ENCODE results near the gene MPHOSPH10. TPM values are rescaled to one million over a fixed set of nuclear protein-coding genes. Genes with fewer than 3 reads are reported as not detected.
A peak's percentile ranks its signal among the peaks of the same experiment; 100 is the strongest.

MPHOSPH10 gene
- total RNA-seq, 4 donors from 2014 or later, result 18.9 to 33.0 (median 29.8) TPM

DNA sequence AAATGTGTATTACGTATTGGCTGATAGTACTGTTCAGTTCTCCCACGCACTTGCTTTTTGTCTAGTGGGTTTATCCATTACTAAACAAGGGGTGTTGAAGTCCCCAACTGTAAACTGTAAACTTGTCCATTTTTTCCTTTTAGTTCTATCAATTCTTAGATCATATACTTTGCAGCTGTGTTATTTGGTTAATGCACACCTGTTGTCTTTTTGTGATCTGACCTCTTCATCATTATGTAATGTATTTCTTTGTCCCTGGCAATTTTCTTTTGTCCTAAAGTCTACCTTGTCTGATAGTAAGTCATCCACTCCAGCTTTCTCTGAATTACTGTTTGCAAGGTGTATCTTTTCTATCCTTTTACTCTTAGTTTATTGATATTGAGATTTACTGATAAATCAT is 22.3 kb upstream of the MPHOSPH10 start:
- Histone ChIP-seq H3K4me1 (peaks cover 4 to 13% (median 5%) of the 10 kb centered on the region in 3 donors), H3K27ac (no peak overlapping the region), H3K27me3 (no peaks in the 10 kb centered on the region), H3K4me3 (no peak overlapping the region), H3K36me3 (peaks cover 0 to 49% (median 0%) of the 10 kb centered on the region in 3 donors), H3K9me3 (no peaks in the 10 kb centered on the region)
- WGBS, 2 donors, result 94 to 100% methylated on average over 2 of the region's 2 CpGs
- no peak for TF ChIP-seq POLR2A (IDR thresholded peaks at IDR 0.05)
- TF ChIP-seq, protein P1, sequence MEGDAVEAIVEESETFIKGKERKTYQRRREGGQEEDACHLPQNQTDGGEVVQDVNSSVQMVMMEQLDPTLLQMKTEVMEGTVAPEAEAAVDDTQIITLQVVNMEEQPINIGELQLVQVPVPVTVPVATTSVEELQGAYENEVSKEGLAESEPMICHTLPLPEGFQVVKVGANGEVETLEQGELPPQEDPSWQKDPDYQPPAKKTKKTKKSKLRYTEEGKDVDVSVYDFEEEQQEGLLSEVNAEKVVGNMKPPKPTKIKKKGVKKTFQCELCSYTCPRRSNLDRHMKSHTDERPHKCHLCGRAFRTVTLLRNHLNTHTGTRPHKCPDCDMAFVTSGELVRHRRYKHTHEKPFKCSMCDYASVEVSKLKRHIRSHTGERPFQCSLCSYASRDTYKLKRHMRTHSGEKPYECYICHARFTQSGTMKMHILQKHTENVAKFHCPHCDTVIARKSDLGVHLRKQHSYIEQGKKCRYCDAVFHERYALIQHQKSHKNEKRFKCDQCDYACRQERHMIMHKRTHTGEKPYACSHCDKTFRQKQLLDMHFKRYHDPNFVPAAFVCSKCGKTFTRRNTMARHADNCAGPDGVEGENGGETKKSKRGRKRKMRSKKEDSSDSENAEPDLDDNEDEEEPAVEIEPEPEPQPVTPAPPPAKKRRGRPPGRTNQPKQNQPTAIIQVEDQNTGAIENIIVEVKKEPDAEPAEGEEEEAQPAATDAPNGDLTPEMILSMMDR (IDR thresholded peaks at IDR 0.05), result no peak
- no peak for DNase-seq
- intact Hi-C loops (cut with DNase I), result no loop called here

DNA sequence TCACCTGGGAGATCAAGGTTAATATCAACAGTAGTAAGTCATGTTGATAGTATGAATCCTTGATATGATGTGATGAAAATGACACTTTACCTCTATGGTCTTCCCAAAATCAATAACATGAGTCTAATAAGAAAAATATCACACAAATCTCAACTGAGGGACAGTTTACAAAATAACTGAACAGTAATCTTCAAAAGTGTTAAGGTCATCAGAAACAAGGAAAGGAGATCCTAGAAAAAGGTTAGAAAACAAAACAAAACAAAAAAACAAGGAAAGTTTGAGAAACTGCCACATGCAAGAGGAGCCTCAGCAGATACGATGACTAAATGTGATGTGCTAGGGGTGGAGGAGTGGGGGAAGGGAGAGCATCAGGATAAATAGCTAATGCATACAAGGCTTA is 16.6 kb upstream of the MPHOSPH10 start:
- no peak for DNase-seq
- H3K27me3 ChIP-seq, result no peaks in the 10 kb centered on the region
- intact Hi-C loops (cut with DNase I), result no loop called here
- 76 to 87% methylated on average over 1 of the region's 1 CpG for WGBS, 2 donors
- H3K9me3 ChIP-seq, result no peaks in the 10 kb centered on the region
- H3K27ac ChIP-seq, result no peak overlapping the region
- TF ChIP-seq POLR2A (IDR thresholded peaks at IDR 0.05), result no peak
- peaks cover 0 to 7% (median 0%) of the 10 kb centered on the region in 3 donors for H3K4me1 ChIP-seq
- H3K36me3 ChIP-seq, result peaks cover 0 to 93% (median 5%) of the 10 kb centered on the region in 3 donors
- H3K4me3 ChIP-seq, result no peak overlapping the region

DNA sequence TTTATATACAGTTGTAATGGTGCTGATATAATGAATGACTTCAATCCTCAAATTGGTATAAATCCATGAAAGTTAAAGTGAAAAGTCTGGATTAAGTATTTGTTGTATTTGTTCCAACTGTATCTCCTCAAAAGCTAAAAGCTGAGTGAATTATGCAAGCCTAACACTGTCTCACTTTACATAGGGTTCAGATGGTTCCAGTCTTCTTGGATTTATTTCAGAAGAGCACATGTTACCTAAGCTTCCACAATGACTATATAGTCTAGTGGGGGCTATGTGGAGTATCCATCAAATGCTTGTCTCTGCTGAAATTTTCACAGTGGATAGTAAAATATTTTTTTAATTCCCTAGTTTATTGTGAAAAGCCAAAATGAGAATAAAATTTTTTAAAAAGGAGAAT is 13.4 kb upstream of the MPHOSPH10 start:
- intact Hi-C loops (cut with DNase I), result no loop called here
- peaks cover 0 to 95% (median 5%) of the 10 kb centered on the region in 3 donors for H3K36me3 ChIP-seq
- DNase-seq, result no peak
- peaks cover 0 to 32% (median 4%) of the 10 kb centered on the region in 3 donors for H3K4me1 ChIP-seq
- no peak overlapping the region for H3K4me3 ChIP-seq
- H3K9me3 ChIP-seq, result no peaks in the 10 kb centered on the region
- H3K27ac ChIP-seq, result no peak overlapping the region
- TF ChIP-seq, protein P1 (IDR thresholded peaks at IDR 0.05), result no peak
- TF ChIP-seq POLR2A (IDR thresholded peaks at IDR 0.05), result no peak
- H3K27me3 ChIP-seq, result no peaks in the 10 kb centered on the region

DNA sequence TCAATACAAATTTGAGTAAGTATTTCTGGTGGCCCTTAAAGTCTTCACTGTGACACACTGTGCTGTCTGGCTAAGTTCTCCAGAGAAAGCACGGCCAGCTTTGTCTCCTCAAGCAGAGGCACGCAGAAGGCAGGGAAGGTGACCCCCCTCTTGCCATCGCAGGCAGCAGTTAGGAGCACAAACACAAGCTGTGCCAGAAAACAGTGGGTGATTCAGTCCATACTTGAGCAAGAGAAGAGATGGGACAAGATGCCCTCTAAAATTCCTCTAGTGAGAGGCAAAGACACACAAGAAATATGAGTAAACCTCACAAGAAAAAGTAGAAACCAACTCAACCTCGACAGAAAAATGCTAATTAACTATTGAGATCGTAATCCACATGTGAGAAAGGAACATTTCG is 10.2 kb upstream of the MPHOSPH10 start:
- Histone ChIP-seq H3K36me3 (peaks cover 0 to 89% (median 5%) of the 10 kb centered on the region in 3 donors), H3K27me3 (no peaks in the 10 kb centered on the region), H3K27ac (peak overlapping the region; percentile 11 to 74 (median 72)), H3K4me1 (peaks cover 0 to 37% (median 8%) of the 10 kb centered on the region in 3 donors), H3K9me3 (no peaks in the 10 kb centered on the region), H3K4me3 (no peak overlapping the region)
- intact Hi-C loops (cut with DNase I), result no loop called here
- TF ChIP-seq POLR2A (IDR thresholded peaks at IDR 0.05), result no peak
- TF ChIP-seq, protein P1 (IDR thresholded peaks at IDR 0.05), result no peak
- no peak for DNase-seq
- WGBS, 2 donors, result 35 to 42% methylated on average over 3 to 6 of the region's 6 CpGs

DNA sequence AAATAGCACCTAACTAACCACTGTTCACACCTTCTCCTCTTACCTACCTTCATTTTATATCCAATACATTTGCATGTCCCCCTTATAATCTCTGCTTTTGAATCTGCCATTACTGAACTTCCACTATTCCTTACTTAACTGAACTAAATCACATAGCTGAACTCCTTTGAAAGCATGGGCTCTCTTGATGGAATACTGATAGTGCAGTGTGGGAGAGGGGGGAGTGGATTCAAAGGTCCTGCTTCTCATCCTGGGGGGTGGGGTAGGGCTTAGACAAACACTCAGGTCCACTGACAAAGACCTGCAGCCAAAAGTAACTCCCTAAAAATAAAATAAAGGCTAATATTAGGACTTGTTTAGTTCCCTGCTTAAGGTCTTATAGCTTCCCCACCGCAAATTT is 9.0 kb upstream of the MPHOSPH10 start:
- Histone ChIP-seq H3K4me3 (no peak overlapping the region), H3K9me3 (no peaks in the 10 kb centered on the region), H3K27ac (peak overlapping the region in 2 of 4 donors; percentile 71 to 74), H3K27me3 (no peaks in the 10 kb centered on the region), H3K4me1 (peaks cover 0 to 37% (median 8%) of the 10 kb centered on the region in 3 donors), H3K36me3 (peaks cover 0 to 76% (median 0%) of the 10 kb centered on the region in 3 donors)
- no peak for DNase-seq
- intact Hi-C loops (cut with DNase I), result no loop called here
- WGBS, 2 donors, result 100% methylated on average over 1 of the region's 1 CpG
- no peak for TF ChIP-seq POLR2A (IDR thresholded peaks at IDR 0.05)
- TF ChIP-seq, protein P1 (IDR thresholded peaks at IDR 0.05), result no peak
